Right lobe of liver (tissue), 4 donors: Measurements from ENCODE around the gene TMEM236.

Experiments used
- POLR2A ChIP-seq: fragments of 450-650 bp; IDR thresholded peaks from one replicate; pipeline ENCODE4 v1.6.1; 2017; ENCODE audit warnings: antibody characterized with exemption, mild to moderate bottlenecking
- TF ChIP-seq, protein P1 (sequence below), 4 donors: fragments of 200-600 bp in 3 of 4; fragments of 450-650 bp in 1 of 4; IDR thresholded peaks; one replicate each; pipeline versions ENCODE4 v1.5.1 to v1.8.0; 2016 to 2022; ENCODE audit warnings: antibody characterized with exemption in 4 of 4, mild to moderate bottlenecking in 2 of 4
- donor health status: DM: no; HTN: no; CAD: no.
- donor health status: DM: no; HTN: no; CAD: no.
- donor health status: DM: no; HTN: yes; CAD: no.

DNA sequence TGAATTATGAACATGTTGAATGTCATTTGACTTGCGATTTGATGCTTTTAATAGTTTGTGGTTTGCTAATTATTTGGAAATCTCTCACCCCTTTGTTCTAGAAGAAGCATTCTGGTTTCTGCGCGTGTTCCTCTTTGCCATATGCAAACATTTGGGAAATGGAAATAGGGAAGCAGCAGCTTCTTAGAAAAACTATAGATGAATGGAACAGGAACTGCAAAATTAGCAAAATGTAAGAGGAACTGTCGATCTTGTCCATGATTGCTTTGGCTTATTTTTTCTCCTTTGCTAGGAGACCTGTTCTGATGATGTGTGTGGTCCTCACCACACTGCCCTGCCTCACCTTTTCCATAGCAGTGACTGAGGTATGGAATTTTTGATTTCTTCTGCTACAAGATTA is 19.0 kb downstream of the TMEM236 start:
- TF ChIP-seq, protein P1, sequence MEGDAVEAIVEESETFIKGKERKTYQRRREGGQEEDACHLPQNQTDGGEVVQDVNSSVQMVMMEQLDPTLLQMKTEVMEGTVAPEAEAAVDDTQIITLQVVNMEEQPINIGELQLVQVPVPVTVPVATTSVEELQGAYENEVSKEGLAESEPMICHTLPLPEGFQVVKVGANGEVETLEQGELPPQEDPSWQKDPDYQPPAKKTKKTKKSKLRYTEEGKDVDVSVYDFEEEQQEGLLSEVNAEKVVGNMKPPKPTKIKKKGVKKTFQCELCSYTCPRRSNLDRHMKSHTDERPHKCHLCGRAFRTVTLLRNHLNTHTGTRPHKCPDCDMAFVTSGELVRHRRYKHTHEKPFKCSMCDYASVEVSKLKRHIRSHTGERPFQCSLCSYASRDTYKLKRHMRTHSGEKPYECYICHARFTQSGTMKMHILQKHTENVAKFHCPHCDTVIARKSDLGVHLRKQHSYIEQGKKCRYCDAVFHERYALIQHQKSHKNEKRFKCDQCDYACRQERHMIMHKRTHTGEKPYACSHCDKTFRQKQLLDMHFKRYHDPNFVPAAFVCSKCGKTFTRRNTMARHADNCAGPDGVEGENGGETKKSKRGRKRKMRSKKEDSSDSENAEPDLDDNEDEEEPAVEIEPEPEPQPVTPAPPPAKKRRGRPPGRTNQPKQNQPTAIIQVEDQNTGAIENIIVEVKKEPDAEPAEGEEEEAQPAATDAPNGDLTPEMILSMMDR (IDR thresholded peaks at IDR 0.05): no peak
- no peak for TF ChIP-seq POLR2A
